ENCODE results near the gene PRELID1.

PRELID1 gene

GRCh38 chr5:177355868-177356168 is 52.2 kb downstream of the PRELID1 start:
- DNase-seq (ENCODE audit: low read depth in 2 of 2): no peak

All from stimulated activated CD8-positive, alpha-beta memory T cell treated with anti-CD3 and anti-CD28 coated beads, Interleukin-7, amount 100 ng/mL, for 4 hours (primary cell).